ENCODE data around the gene SLC4A8.

- TF ChIP-seq POLR2A (IDR thresholded peaks at IDR 0.05; ENCODE audit: low read length) (no peak), RAD21 (conservative IDR thresholded peaks at IDR 0.05 in 1 of 2, IDR thresholded peaks at IDR 0.05 in 1 of 2) (no peak)
Measured at GRCh38 chr12:51432921-51433320, 8.3 kb downstream of the SLC4A8 start.
